CD4-positive, alpha-beta T cell (primary cell): ENCODE data around the gene KDM3B. TPM values are rescaled to one million over a fixed set of nuclear protein-coding genes. Genes with fewer than 3 reads are reported as not detected.

Experiments used
- ATAC-seq: fragments of 200-7000 bp; cut with Tn5 transposase; one replicate; pipeline ENCODE4 v1.10.0; 2022; ENCODE audit warnings: mild to moderate bottlenecking; ENCODE audit not compliant: poor library complexity
- CTCF ChIA-PET: fragments of 350-600 bp; sonication (Branson Sonifier 250); formaldehyde crosslinking; loops from one replicate; lab custom pipeline; 2021; ENCODE audit warnings: antibody characterized with exemption, inconsistent platforms; lab: Charles Lee
- POLR2A ChIA-PET: fragments of 350-600 bp; sonication (Branson Sonifier 250); formaldehyde crosslinking; loops from one replicate; lab custom pipeline; 2021; ENCODE audit warnings: antibody characterized with exemption, inconsistent platforms; lab: Charles Lee
- DNase-seq, 14 experiments: peaks; one replicate each; pipeline ENCODE4 v3.0.0-alpha.2; 2013 to 2020; ENCODE audit warnings: mixed read lengths in 2 of 14
- H3K27ac ChIP-seq, 2 donors: one replicate each; pipeline versions ENCODE4 v1.5.1 to v1.7.0; 2013; ENCODE audit warnings: low read length in 2 of 2, low read depth in 1 of 2, mild to moderate bottlenecking in 1 of 2
- H3K27me3 ChIP-seq, 2 experiments: 1 replicate in 1 of 2; 2 replicates in 1 of 2; pipeline versions ENCODE4 v1.6.1 to v1.7.0; 2013; ENCODE audit warnings: low read length in 2 of 2, control low read depth in 1 of 2, mild to moderate bottlenecking in 1 of 2, moderate library complexity in 1 of 2; ENCODE audit not compliant: insufficient read depth in 2 of 2, control insufficient read depth in 1 of 2
- H3K36me3 ChIP-seq: one replicate; pipeline ENCODE4 v1.6.1; 2013; ENCODE audit warnings: low read length, control low read depth; ENCODE audit not compliant: insufficient read depth
- H3K4me1 ChIP-seq: one replicate; pipeline ENCODE4 v1.6.1; 2013; ENCODE audit warnings: low read length, control low read depth; ENCODE audit not compliant: insufficient read depth
- H3K4me3 ChIP-seq: one replicate; pipeline ENCODE4 v1.5.1; 2013; ENCODE audit warnings: mild to moderate bottlenecking, low read length, moderate library complexity
- H3K9me3 ChIP-seq, 2 experiments: 1 replicate in 1 of 2; 2 replicates in 1 of 2; pipeline versions ENCODE4 v1.6.1 to v1.7.0; 2013; ENCODE audit warnings: low read length in 2 of 2, mild to moderate bottlenecking in 2 of 2, control low read depth in 1 of 2, moderate library complexity in 1 of 2; ENCODE audit not compliant: control insufficient read depth in 1 of 2, insufficient read depth in 1 of 2
- H3K27ac Mint-ChIP-seq: one replicate; pipeline ENCODE4 v1.8.0; 2020; ENCODE audit warnings: mixed read lengths
- H3K27me3 Mint-ChIP-seq: one replicate; pipeline ENCODE4 v1.8.0; 2021; ENCODE audit warnings: mixed read lengths
- H3K36me3 Mint-ChIP-seq: one replicate; pipeline ENCODE4 v1.8.0; 2021; ENCODE audit warnings: low read depth, mixed read lengths
- H3K4me1 Mint-ChIP-seq: one replicate; pipeline ENCODE4 v1.8.0; 2021; ENCODE audit warnings: low read depth, mixed read lengths
- H3K4me3 Mint-ChIP-seq: one replicate; pipeline ENCODE4 v1.8.0; 2020; ENCODE audit warnings: mild to moderate bottlenecking, mixed read lengths
- H3K9me3 Mint-ChIP-seq: one replicate; pipeline ENCODE4 v1.8.0; 2020; ENCODE audit warnings: mixed read lengths
- intact Hi-C, 2 experiments: fragments of 100-400 bp; cut with DNase I in 1 of 2; cut with micrococcal nuclease in 1 of 2; formaldehyde crosslinking; loops; one replicate each; pipeline versions ENCODE4 v1.15.1 to v1.9.0; 2023 to 2025; cut with DNase I, micrococcal nuclease
- total RNA-seq, 174 experiments: library from RNA in 2 of 174; stranded (reverse) in 2 of 174; gene quantifications; one replicate each; pipeline ENCODE4 v1.2.3 and lab custom pipeline; 2021 to 2026
- TF ChIP-seq, protein P1 (sequence below): fragments of 200-600 bp; IDR thresholded peaks from one replicate; pipeline ENCODE4 v1.8.0; 2022; ENCODE audit warnings: antibody characterized with exemption, mild to moderate bottlenecking

The KDM3B gene
- total RNA-seq, 2 experiments from 2014 or later: 59.5 to 66.0 TPM

DNA sequence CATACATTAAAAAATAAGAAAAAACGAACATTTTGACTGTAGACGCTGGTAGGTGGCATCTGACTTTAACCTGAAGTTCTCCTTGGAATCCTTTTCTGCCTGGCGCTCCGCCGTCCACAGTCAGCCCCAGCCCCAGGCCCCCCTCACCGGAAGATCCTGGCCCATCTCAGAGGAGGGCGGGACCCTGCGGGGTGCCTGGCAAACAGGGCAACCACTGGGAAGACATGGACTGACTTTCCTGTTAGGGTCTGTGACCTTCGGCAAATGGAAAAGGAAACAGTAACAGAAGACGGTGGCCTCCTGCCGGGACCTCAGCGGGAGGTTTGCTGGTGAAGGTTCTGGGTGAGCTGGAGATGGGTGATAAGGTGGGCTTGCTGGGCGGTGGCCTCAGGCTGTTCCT lies 101.1 kb downstream of the KDM3B start:
- DNase-seq (no peak), ATAC-seq (no peak)
- H3K27me3 ChIP-seq: no peaks in the 10 kb centered on the region
- H3K27ac ChIP-seq: no peak overlapping the region
- POLR2A ChIA-PET: no interaction called here
- Mint-ChIP-seq H3K4me3 (no peak overlapping the region), H3K4me1 (peaks cover 17% of the 10 kb centered on the region), H3K27ac (no peak overlapping the region), H3K36me3 (no peaks in the 10 kb centered on the region), H3K27me3 (no peaks in the 10 kb centered on the region), H3K9me3 (no peaks in the 10 kb centered on the region)
- no peaks in the 10 kb centered on the region for H3K9me3 ChIP-seq
- no peaks in the 10 kb centered on the region for H3K36me3 ChIP-seq
- CTCF ChIA-PET: no interaction called here
- TF ChIP-seq, protein P1, sequence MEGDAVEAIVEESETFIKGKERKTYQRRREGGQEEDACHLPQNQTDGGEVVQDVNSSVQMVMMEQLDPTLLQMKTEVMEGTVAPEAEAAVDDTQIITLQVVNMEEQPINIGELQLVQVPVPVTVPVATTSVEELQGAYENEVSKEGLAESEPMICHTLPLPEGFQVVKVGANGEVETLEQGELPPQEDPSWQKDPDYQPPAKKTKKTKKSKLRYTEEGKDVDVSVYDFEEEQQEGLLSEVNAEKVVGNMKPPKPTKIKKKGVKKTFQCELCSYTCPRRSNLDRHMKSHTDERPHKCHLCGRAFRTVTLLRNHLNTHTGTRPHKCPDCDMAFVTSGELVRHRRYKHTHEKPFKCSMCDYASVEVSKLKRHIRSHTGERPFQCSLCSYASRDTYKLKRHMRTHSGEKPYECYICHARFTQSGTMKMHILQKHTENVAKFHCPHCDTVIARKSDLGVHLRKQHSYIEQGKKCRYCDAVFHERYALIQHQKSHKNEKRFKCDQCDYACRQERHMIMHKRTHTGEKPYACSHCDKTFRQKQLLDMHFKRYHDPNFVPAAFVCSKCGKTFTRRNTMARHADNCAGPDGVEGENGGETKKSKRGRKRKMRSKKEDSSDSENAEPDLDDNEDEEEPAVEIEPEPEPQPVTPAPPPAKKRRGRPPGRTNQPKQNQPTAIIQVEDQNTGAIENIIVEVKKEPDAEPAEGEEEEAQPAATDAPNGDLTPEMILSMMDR: no peak
- intact Hi-C loops: loop anchor here in 1 of 2 experiments (5.0 kb wide), 1 partner anchor 809 kb away; no protein-coding TSS in a partner anchor
- H3K4me3 ChIP-seq: no peak overlapping the region
- peaks cover 19% of the 10 kb centered on the region for H3K4me1 ChIP-seq

DNA sequence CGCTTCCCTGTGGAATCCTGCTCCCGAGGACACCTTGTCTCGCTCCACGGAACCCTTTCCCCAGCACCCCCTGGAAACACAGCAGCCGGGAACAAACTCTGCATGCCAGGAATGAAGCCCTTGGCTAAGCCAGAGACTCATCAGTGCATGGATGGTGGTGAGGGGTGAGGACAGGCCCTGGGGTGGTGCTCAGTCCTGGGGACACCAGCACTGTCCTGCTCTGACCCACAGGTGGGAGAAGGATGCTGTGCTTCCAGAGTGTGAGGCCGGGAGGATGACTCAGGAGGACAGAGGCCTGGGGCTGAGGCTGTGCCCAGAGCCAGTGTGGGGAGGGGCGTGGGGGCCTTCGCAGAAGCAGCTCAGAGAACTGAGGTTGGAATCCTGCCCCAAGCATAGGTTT lies 101.6 kb downstream of the KDM3B start:
- peaks cover 24% of the 10 kb centered on the region for H3K4me1 ChIP-seq
- ATAC-seq: no peak
- no peak overlapping the region for H3K4me3 ChIP-seq
- TF ChIP-seq, protein P1: no peak
- no peak overlapping the region for H3K27ac ChIP-seq
- CTCF ChIA-PET: interaction anchor here (1.3 kb wide), 1 partner anchor 102 kb away, joined by 3 read pairs; the partner anchor contains the start of gene KDM3B
- no peaks in the 10 kb centered on the region for H3K36me3 ChIP-seq
- Mint-ChIP-seq H3K36me3 (no peaks in the 10 kb centered on the region), H3K27ac (no peak overlapping the region), H3K4me3 (no peak overlapping the region), H3K27me3 (no peaks in the 10 kb centered on the region), H3K4me1 (peaks cover 22% of the 10 kb centered on the region), H3K9me3 (no peaks in the 10 kb centered on the region)
- H3K27me3 ChIP-seq: no peaks in the 10 kb centered on the region
- no peaks in the 10 kb centered on the region for H3K9me3 ChIP-seq
- intact Hi-C loops: loop anchor here in 1 of 2 experiments (5.0 kb wide), 1 partner anchor 808 kb away; no protein-coding TSS in a partner anchor
- no peak for DNase-seq
- POLR2A ChIA-PET: interaction anchor here (1.4 kb wide), 1 partner anchor 11 kb away, joined by 3 read pairs; the partner anchor contains the start of gene EGR1

DNA sequence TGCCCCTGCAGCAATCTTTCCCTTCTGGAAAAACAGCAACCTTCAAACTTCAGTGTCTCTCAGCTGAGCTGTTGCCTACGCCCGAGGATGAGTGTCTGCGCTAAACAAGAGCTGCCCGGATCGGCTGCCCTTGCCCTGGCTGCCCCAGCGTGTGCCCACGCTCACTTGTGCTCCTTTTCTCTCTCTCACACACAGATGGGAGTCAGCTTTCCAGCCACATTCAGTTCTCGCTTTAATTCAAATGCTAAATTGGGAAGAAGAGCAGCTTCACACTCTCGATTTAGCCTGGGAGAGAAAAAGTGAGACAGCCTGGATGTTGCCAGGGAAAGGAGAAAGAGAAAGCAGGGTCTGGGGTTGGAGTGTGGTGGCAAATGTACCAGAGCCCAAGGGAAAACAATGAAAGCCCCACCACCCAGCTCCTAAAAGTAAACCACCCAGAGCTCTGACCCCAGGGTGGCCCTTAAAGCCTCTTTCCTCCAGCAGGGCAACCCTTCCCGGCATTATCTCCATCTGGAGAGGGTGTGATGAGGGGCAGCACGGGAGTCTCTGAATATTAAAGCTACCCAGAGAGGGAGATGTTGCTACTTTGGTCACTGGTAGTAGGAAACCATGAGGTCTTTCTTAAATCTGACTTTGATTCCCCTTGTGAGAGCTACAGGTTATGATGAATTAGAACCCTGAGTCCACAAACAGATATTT lies 102.9 kb downstream of the KDM3B start:
- Histone ChIP-seq H3K36me3 (no peaks in the 10 kb centered on the region), H3K4me3 (no peak overlapping the region), H3K27ac (no peak overlapping the region), H3K9me3 (no peaks in the 10 kb centered on the region), H3K4me1 (peaks cover 27% of the 10 kb centered on the region), H3K27me3 (no peaks in the 10 kb centered on the region)
- Mint-ChIP-seq H3K9me3 (no peaks in the 10 kb centered on the region), H3K4me1 (peaks cover 28% of the 10 kb centered on the region), H3K4me3 (no peak overlapping the region), H3K27me3 (no peaks in the 10 kb centered on the region), H3K27ac (no peak overlapping the region), H3K36me3 (no peaks in the 10 kb centered on the region)
- intact Hi-C loops: no loop called here
- ATAC-seq (no peak), DNase-seq (no peak)
- TF ChIP-seq, protein P1: no peak
- POLR2A ChIA-PET: interaction anchor here (1.4 kb wide), 1 partner anchor 10 kb away, joined by 3 read pairs; the partner anchor contains the start of gene EGR1
- CTCF ChIA-PET: interaction anchor here (1.1 to 1.4 kb wide), 3 partner anchors 43 to 103 kb away, joined by 3 to 4 read pairs (median 3); partner anchors contain the start of gene KDM3B
